GM23338 (cell line): ENCODE data around the gene NUB1.

ENCODE experiments used
- POLR2AphosphoS5 ChIP-seq: IDR thresholded peaks from 2 replicates; pipeline ENCODE4 v1.6.1; 2016; ENCODE audit warnings: antibody characterized with exemption, low read depth
- TF ChIP-seq, protein P1 (sequence below), 2 experiments: fragments of 200-600 bp in 1 of 2; sonication (generic) in 1 of 2; conservative IDR thresholded peaks; 2 replicates each; pipeline versions ENCODE4 v1.5.1 to v1.6.1; 2016 to 2017; ENCODE audit warnings: antibody characterized with exemption in 2 of 2, low read depth in 2 of 2, mild to moderate bottlenecking in 2 of 2, moderate library complexity in 1 of 2
- TF ChIP-seq, protein P2 (sequence below): IDR thresholded peaks from one replicate; pipeline ENCODE4 v1.6.1; 2018; ENCODE audit warnings: antibody characterized with exemption; ENCODE audit not compliant: unreplicated experiment

DNA sequence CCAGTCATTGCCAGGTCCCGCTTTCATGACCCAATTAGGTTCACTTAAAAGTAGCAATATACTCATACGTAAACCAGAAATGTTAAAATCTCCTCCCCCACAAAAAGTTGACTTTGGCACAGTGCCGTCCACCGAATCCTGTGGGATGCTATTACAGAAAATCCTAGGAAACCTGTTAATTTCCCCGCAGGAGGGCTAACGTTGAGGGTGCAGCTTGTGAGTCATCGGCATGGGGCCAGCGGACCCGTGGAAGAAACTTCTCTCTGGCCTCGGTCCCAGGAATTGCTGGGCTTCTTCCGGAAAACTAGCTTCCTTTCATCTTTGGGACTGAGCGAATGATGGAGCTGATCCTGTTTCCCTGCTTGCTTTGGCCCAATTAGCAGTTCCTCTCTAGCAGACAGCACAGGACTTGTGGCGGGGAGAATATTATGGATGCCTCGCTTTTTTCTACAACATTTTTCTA lies 84.9 kb downstream of the NUB1 start:
- TF ChIP-seq, protein P1, sequence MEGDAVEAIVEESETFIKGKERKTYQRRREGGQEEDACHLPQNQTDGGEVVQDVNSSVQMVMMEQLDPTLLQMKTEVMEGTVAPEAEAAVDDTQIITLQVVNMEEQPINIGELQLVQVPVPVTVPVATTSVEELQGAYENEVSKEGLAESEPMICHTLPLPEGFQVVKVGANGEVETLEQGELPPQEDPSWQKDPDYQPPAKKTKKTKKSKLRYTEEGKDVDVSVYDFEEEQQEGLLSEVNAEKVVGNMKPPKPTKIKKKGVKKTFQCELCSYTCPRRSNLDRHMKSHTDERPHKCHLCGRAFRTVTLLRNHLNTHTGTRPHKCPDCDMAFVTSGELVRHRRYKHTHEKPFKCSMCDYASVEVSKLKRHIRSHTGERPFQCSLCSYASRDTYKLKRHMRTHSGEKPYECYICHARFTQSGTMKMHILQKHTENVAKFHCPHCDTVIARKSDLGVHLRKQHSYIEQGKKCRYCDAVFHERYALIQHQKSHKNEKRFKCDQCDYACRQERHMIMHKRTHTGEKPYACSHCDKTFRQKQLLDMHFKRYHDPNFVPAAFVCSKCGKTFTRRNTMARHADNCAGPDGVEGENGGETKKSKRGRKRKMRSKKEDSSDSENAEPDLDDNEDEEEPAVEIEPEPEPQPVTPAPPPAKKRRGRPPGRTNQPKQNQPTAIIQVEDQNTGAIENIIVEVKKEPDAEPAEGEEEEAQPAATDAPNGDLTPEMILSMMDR (conservative IDR thresholded peaks at IDR 0.05; ENCODE audit: low read depth in 2 of 2), result no peak
- TF ChIP-seq, protein P2, sequence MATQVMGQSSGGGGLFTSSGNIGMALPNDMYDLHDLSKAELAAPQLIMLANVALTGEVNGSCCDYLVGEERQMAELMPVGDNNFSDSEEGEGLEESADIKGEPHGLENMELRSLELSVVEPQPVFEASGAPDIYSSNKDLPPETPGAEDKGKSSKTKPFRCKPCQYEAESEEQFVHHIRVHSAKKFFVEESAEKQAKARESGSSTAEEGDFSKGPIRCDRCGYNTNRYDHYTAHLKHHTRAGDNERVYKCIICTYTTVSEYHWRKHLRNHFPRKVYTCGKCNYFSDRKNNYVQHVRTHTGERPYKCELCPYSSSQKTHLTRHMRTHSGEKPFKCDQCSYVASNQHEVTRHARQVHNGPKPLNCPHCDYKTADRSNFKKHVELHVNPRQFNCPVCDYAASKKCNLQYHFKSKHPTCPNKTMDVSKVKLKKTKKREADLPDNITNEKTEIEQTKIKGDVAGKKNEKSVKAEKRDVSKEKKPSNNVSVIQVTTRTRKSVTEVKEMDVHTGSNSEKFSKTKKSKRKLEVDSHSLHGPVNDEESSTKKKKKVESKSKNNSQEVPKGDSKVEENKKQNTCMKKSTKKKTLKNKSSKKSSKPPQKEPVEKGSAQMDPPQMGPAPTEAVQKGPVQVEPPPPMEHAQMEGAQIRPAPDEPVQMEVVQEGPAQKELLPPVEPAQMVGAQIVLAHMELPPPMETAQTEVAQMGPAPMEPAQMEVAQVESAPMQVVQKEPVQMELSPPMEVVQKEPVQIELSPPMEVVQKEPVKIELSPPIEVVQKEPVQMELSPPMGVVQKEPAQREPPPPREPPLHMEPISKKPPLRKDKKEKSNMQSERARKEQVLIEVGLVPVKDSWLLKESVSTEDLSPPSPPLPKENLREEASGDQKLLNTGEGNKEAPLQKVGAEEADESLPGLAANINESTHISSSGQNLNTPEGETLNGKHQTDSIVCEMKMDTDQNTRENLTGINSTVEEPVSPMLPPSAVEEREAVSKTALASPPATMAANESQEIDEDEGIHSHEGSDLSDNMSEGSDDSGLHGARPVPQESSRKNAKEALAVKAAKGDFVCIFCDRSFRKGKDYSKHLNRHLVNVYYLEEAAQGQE, result no peak
- TF ChIP-seq POLR2AphosphoS5, result no peak
